Lower lobe of right lung (tissue), 2 donors: Measurements from ENCODE around the gene ZDHHC17. TPM values are rescaled to one million over a fixed set of nuclear protein-coding genes. Genes with fewer than 3 reads are reported as not detected.

Experiments
- ATAC-seq, 2 donors: fragments of 200-7000 bp; cut with Tn5 transposase; one replicate each; pipeline ENCODE4 v1.9.1; 2020 to 2022; ENCODE audit warnings: mild to moderate bottlenecking in 2 of 2, moderate library complexity in 2 of 2
- DNase-seq: peaks from one replicate; pipeline ENCODE4 v3.0.0-alpha.2; 2020
- H3K27ac ChIP-seq: fragments of 200-600 bp; one replicate; pipeline ENCODE4 v1.8.0; 2022
- H3K27me3 ChIP-seq: fragments of 200-600 bp; one replicate; pipeline ENCODE4 v1.8.0; 2022; ENCODE audit warnings: low read depth
- H3K36me3 ChIP-seq: fragments of 200-600 bp; one replicate; pipeline ENCODE4 v1.8.0; 2022; ENCODE audit warnings: mild to moderate bottlenecking
- H3K4me1 ChIP-seq: fragments of 200-600 bp; one replicate; pipeline ENCODE4 v1.8.0; 2022
- H3K4me3 ChIP-seq: fragments of 200-600 bp; one replicate; pipeline ENCODE4 v1.8.0; 2022; ENCODE audit warnings: mild to moderate bottlenecking
- H3K9me3 ChIP-seq: fragments of 200-600 bp; one replicate; pipeline ENCODE4 v1.8.0; 2022
- CTCF ChIP-seq: fragments of 200-600 bp; IDR thresholded peaks from one replicate; pipeline ENCODE4 v1.8.0; 2022; ENCODE audit warnings: antibody characterized with exemption, mild to moderate bottlenecking
- intact Hi-C: fragments of 100-400 bp; cut with DNase I; formaldehyde crosslinking; loops from one replicate; pipeline ENCODE4 v1.11.0; 2022
- total RNA-seq: library from RNA; stranded (reverse); fragmentation: NEBNext Ultra II Directional; extraction: Animal tissue kit (Norgen Biotek cat#: 25700); gene quantifications from one replicate; pipeline ENCODE4 v1.2.1, GENCODE V29; 2021
- donor health status: DM: no; HTN: yes; CAD: no; lungs with severe emphysema.

The ZDHHC17 gene
- total RNA-seq, 1 donor from 2014 or later, result 27.9 TPM

GRCh38 chr12:76739896-76740295 lies 24.0 kb upstream of the ZDHHC17 start:
- Histone ChIP-seq H3K27ac (no peak overlapping the region), H3K4me3 (no peak overlapping the region), H3K9me3 (no peaks in the 10 kb centered on the region), H3K27me3 (no peaks in the 10 kb centered on the region), H3K36me3 (no peaks in the 10 kb centered on the region), H3K4me1 (no peaks in the 10 kb centered on the region)
- no peak for DNase-seq
- intact Hi-C loops, result no loop called here
- no peak for ATAC-seq
- TF ChIP-seq CTCF, result no peak

- DNase-seq, result no peak
- no peak for ATAC-seq
- no peak for TF ChIP-seq CTCF
- Histone ChIP-seq H3K4me3 (no peak overlapping the region), H3K4me1 (no peaks in the 10 kb centered on the region), H3K36me3 (no peaks in the 10 kb centered on the region), H3K9me3 (no peaks in the 10 kb centered on the region), H3K27me3 (no peaks in the 10 kb centered on the region), H3K27ac (no peak overlapping the region)
- intact Hi-C loops, result no loop called here
Measured at GRCh38 chr12:76740501-76740900, 23.4 kb upstream of the ZDHHC17 start.

GRCh38 chr12:76745343-76745742 lies 18.6 kb upstream of the ZDHHC17 start:
- intact Hi-C loops, result no loop called here
- no peak overlapping the region for H3K27ac ChIP-seq
- no peak for ATAC-seq
- no peaks in the 10 kb centered on the region for H3K36me3 ChIP-seq
- H3K4me3 ChIP-seq, result no peak overlapping the region
- TF ChIP-seq CTCF, result no peak
- no peak for DNase-seq
- H3K4me1 ChIP-seq, result no peaks in the 10 kb centered on the region
- no peaks in the 10 kb centered on the region for H3K27me3 ChIP-seq
- H3K9me3 ChIP-seq, result no peaks in the 10 kb centered on the region

- H3K36me3 ChIP-seq, result no peaks in the 10 kb centered on the region
- TF ChIP-seq CTCF, result no peak
- no peak for ATAC-seq
- no peaks in the 10 kb centered on the region for H3K9me3 ChIP-seq
- no peak overlapping the region for H3K4me3 ChIP-seq
- intact Hi-C loops, result no loop called here
- H3K27me3 ChIP-seq, result no peaks in the 10 kb centered on the region
- H3K27ac ChIP-seq, result no peak overlapping the region
- H3K4me1 ChIP-seq, result no peaks in the 10 kb centered on the region
- DNase-seq, result no peak
Measured at GRCh38 chr12:76746516-76746915, 17.4 kb upstream of the ZDHHC17 start.

GRCh38 chr12:76747245-76747644 lies 16.7 kb upstream of the ZDHHC17 start:
- intact Hi-C loops, result no loop called here
- Histone ChIP-seq H3K27me3 (no peaks in the 10 kb centered on the region), H3K4me3 (no peak overlapping the region), H3K9me3 (no peaks in the 10 kb centered on the region), H3K27ac (no peak overlapping the region), H3K36me3 (no peaks in the 10 kb centered on the region), H3K4me1 (no peaks in the 10 kb centered on the region)
- ATAC-seq (no peak), DNase-seq (no peak)
- TF ChIP-seq CTCF, result no peak

GRCh38 chr12:76755829-76756379 lies 8.0 kb upstream of the ZDHHC17 start:
- H3K4me3 ChIP-seq, result no peak overlapping the region
- DNase-seq (no peak), ATAC-seq (no peak)
- H3K4me1 ChIP-seq, result no peaks in the 10 kb centered on the region
- intact Hi-C loops, result no loop called here
- no peak overlapping the region for H3K27ac ChIP-seq
- TF ChIP-seq CTCF, result no peak
- no peaks in the 10 kb centered on the region for H3K27me3 ChIP-seq
- H3K9me3 ChIP-seq, result no peaks in the 10 kb centered on the region
- H3K36me3 ChIP-seq, result no peaks in the 10 kb centered on the region
